GM21619 (cell line): ENCODE data around the gene TMEM141.
"Not testable (repeated sequence)": the region's sequence is repeated elsewhere in the genome, so short reads cannot be mapped to it uniquely, and the experiment has no call there.

Experiments used
- ATAC-seq: cut with Tn5 transposase; IDR thresholded peaks from one replicate; pipeline ENCODE4 v1.9.1; 2021; ENCODE audit not compliant: unreplicated experiment

TMEM141 gene

DNA sequence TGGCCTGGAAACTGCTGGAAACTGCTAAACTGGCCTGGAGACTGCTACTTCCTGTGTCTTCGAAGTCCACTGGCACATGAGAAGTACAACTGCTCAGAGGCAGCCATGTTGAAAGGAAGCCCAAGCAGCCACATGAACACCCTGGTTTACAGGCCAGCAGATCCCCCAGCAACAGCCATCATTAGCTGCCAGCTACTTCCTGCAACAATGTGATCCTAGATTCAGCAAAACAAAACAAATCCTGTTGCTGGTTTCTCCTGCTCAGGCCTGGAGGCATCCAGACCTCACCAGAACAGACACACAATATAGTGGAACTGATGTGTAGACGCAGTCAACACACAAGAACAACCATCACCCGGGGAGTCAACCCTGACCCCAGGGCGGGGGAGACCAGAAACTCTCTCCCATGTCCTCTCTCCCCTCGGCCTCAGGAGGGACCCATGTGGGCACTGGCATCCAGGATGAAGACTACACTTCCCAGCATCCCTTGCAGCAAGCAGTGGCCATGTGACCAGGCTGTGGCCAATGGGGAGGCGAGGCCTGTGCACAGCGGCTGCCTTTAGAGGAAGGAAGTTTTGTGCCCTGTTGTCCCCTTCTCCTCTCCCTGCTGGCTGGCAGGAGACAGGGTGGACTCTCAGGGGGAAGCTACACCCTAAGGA, 17.6 kb upstream of the TMEM141 start:
- ATAC-seq, result no peak

DNA sequence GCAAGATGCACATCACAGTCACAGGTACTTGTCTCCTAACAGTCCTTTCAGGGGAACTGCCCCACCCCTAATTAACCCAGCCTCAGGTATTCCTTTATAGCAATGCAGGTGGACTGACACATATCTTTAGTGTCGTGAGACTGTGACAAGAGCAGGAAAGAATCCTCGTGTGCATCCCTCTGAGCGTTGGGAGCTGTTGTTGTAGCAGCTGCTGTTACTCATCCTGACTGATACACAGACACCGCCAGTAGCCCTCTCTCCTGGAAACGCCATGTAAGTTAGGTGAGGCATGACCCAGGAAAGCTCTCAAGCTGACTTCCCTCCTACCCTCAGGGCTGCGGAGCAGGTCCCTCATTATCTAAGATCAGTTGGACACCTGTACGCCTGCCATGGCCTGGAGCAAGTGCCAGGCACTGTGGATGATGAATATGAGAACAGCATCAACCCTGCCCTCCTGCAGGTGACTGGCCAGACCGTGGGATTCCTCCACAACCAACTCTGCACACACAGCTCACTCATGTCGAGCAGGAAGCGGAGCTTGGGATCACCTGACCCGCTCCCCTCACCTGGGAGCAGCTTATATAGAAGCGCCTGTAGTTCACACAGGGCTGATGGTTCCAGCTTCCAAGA, 16.6 kb upstream of the TMEM141 start:
- no peak for ATAC-seq

DNA sequence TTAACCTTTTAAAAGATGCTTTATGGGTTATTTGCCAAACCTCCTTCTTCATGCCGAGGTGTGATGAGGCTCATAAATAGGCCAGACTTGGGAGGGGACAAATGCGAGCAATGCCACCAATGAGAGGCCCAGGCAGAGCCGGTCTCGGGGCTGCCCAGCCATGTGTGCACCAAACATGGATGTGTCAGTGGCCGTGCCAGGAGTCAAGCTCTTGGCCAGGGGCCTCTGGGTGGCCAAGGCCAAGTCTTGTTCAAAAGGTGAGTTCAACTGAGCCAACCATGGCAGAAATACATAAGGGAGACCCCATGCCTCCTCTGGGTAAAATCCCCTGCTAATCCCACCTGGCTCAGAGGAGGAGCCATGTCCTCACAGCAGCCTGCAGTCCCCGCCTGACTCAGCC, 16.0 kb upstream of the TMEM141 start:
- no peak for ATAC-seq

DNA sequence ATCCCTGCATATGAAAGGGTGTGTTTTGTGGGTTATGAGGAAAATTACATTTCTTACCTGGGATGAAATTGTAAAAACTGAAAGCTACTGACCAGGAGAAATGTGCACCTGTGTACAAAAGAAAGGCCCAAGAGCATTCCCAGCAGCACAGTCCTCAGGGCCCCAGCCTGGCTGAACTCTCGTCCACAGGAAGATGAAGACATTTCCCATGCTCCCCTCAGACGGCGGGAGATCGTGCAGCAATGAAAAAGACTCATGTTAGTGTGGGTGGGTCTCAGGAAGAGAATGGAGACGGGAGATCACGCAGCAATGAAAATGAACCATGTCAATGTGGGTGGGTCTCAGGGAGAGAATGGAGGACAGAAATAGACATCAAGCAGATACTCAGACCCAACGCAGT, 14.2 kb upstream of the TMEM141 start:
- ATAC-seq, result no peak

DNA sequence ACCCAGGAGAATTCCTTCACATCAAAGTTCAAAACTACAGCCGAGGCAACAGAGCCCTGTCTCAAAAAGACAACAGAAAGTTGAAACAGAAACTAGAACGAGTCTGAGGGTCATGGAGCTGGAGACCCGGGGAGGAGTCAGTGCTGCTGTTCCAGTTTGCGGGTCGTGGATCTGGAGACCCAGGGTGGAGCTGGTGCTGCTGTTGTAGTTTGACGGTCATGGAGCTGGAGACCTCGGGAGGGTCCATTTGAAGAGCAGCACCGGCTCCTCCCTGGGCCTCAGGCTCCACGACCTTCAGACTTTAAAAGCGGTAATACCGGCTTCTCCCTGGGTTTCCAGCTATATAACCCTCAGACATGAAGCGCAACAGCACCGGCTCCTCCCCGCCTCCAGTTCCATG, 13.8 kb upstream of the TMEM141 start:
- ATAC-seq, result no peak

DNA sequence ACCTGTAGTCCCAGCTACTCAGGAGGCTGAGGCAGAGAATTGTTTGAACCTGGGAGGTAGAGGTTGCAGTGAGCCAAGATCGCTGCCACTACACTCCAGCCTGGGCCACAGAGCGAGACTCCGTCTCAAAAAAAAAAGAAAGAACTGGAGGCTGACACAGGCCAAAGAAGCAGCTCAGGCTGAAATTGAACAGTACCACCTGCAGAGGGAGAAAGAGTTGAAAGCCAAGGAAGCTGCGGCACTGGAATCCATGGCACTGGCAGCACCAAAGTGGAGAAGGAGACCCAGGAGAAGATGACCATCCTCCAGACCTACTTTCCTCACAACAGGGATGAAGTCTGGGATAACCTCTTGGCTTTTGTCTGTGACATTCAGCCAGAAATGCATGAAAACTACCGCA, 11.3 kb upstream of the TMEM141 start:
- ATAC-seq, result no peak

DNA sequence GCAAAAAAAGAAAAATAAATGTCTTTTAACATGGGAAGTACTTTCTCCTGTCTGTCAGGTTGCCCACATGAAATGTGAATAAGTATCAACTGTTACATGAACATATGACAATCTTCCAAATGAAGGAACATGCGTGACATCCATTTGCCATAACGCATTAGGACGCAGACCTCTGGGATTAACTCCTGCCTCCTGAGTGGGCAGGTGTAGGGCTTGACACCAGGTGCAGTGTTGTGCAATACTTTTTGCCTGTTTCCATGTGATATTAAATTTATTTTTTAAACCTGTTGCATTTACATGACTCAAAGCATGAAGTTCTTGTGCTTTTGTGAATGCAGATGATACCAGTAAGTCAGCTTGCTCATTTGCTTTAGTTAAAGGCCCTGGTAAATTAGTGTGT, 8.7 kb upstream of the TMEM141 start:
- ATAC-seq, result no peak

DNA sequence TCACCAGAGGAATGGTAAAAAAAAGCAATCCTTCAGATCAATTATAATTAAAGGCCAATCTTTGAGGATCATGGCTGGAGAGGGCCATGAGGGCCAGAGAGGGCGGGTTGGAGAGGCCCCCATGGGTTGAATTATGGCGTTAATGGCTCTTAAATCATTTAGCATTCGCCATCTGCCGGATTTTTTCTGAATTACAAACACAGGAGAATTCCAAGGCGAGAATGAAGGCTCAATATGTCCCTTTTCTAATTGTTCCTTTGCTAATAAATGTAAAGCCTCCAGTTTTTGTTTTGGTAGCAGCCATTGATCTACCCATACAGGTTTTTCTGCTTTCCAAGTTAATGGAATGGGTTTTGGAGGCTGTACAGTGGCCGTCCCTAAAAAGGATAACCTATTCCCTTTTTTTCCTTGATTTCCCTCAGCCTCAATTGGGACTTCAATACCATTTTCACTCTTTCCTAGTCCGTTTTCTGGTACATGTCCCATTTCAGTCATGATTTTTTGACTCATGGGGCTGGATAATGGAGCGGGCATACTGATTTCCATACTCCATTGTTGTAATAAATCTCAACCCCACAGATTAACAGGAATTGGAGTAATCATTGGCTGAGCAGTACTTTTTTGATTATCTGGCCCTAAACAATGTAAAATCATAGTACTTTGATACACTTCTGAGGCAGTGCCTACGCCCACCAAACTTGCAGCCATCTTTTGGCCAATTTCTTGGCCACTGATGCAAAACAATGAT, 6.7 kb upstream of the TMEM141 start:
- no peak for ATAC-seq

DNA sequence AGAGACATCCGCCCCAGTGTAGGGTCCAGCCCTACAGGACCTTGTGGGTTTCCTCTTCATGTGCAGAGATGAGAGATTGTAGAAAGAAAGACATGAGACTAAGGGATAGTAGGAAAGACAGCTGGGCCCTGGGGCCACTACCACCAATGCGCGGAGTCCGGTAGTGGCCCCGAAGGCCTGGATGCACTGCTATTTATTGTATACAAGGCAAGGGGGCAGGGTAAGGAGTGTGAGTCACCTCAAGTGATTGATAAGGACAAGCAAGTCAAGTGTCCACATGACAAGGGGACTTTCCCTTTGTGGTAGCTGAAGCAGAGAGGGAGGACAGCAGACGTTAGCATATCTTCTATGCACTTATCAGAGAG, 6.2 kb upstream of the TMEM141 start:
- ATAC-seq, result no peak

DNA sequence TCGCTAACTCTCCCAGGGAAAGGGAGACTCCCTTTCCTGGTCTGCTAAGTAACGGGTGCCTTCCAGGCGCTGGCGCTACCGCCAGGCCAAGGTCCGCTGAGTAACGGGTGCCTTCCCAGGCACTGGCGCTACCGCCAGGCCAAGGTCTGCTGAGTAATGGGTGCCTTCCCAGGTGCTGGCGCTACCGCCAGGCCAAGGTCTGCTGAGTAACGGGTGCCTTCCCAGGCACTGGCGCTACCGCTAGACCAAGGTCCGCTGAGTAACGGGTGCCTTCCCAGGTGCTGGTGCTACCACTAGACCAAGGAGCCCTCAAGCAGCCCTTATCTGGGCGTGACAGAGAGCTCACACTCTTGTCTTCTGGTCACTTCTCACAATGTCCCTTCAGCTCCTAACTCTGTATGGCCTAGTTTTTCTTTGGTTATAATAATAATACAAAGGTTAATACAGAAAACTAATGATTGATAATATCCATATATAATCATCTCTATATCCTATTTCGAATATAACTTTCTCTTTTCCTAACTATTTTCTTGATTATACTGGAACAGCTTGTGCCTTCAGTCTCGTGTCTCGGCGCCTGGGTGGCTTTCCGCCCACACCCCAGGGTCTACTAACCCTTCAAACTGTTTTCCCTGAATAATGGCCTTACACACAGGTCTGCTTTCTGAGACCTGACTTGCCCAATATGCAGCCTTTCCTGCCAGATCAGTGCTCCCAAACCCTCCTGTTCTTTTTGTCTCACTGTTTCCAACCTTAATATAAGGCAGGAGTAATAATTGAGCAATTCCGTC, 5.4 kb upstream of the TMEM141 start:
- ATAC-seq, result not testable (repeated sequence)

DNA sequence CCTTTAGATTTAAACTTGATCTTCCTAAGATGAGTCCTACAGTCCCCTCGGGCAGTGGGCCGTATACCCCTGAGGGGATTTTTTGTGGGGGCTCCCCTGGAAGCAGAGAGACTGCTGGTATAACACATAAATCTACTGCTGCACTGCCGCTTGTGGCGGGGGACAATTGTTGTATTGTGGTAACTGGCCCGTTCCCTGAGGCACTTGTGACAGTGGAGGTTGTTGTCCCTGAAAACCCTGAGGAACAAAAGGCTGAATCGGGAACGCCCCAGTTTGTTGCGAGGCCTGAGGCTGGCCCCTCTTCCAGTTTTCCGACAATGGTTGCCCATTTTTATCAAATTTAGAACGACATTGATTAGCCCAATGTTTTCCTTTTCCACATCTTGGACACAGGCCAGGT, 4.7 kb upstream of the TMEM141 start:
- ATAC-seq, result no peak

DNA sequence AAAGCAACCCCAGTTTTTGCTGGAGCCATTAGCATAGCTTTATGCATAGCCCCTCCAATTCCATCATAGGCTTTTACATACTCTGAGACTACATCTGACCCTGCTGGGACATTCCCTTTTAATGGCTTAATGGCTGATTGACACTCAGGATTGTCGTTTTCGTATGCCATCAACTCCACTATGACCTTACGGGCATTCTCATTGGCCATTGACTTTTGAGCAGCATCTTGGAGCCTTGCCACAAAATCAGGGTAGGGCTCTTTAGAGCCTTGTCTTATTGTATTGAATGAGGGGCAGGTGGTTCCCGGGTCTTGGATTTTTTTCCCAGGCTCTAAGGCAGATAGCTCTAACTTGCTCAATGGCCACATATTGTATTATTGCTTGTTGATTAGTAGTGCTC, 4.2 kb upstream of the TMEM141 start:
- ATAC-seq, result not testable (repeated sequence)

DNA sequence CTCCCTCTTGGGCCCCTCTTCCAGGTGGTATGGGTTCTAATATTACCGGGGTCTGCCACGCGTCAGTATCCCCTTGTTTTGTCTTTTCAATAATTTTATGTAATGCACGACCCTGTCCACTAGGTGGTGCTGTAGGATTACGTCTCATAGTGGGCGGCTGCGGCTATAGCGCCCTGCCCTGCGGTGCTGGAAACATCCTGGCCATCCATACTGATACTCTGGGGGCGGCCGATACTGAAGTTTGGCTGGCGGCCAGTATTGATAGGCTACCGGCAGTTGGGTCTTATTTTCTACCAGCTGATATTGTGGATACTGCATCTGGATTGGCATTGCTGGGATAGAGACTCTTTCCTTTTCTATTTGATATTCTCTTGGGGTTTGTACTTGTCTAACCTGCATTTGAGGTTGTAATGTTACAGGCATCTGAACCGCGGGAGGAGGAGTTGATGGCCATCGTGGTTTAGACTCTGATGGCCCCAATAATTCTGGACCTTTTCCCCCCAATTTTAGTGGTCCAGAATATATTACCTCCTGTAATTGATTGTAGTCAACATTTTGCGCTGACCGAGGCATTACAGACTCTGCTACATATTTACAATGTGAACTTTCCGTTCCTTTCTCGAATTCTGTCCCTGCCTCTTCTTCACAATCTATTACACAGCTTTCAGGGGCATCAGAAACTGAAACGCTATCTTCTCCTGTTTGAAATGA, 3.3 kb upstream of the TMEM141 start:
- no peak for ATAC-seq

DNA sequence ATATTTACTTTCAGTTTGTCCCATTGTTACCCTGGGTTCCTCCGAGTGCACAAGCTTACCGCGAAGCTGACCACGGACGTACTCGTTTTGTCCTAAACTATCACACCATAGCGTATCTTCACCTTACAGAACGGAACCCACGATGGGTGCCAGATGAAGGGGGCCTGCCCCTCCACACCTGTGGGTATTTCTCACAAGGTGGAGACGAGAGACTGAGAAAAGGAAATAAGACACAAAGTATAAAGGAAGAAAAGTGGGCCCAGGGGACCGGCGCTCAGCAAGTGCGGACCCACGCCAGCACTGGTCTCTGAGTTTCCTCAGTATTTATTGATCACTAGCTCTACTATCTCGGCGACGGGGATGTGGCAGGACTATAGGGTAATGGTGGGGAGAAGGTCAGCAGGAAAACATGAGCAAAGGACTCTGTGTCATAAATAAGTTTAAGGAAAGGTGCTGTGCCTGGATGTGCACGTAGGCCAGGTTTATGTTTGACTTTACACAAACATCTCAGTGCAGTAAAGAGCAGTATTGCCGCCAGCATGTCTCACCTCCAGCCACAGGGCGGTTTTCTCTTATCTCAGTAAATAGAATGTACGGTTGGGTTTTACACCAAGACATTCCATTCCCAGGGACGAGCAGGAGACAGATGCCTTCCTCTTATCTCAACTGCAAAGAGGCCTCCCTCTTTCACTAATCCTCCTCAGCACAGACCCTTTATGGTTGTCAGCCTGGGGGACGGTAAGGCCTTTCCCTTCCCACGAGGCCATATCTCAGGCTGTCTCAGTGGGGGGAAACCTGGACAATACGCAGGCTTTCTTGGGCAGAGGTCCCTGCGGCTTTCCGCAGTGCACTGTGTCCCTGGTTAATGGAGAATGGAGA, 2.3 kb upstream of the TMEM141 start:
- ATAC-seq, result not testable (repeated sequence)

DNA sequence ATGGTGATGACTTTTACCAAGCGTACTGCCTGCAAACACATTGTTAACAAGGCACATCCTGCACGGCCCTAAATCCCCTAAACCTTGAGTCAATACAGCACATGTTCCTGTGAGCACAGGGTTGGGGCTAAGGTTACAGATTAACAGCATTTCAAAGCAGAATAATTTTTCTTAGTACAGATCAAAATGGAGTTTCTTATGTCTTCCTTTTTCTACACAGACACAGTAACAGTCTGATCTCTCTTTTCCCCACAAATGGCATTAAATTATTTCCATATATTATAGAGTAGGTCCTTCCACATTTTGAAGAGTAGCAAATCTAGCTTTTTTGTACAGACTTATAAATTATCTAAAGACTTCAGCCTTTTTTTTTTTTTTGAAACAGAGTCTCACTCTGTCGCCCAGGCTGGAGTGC, 1.6 kb upstream of the TMEM141 start:
- ATAC-seq, result no peak

DNA sequence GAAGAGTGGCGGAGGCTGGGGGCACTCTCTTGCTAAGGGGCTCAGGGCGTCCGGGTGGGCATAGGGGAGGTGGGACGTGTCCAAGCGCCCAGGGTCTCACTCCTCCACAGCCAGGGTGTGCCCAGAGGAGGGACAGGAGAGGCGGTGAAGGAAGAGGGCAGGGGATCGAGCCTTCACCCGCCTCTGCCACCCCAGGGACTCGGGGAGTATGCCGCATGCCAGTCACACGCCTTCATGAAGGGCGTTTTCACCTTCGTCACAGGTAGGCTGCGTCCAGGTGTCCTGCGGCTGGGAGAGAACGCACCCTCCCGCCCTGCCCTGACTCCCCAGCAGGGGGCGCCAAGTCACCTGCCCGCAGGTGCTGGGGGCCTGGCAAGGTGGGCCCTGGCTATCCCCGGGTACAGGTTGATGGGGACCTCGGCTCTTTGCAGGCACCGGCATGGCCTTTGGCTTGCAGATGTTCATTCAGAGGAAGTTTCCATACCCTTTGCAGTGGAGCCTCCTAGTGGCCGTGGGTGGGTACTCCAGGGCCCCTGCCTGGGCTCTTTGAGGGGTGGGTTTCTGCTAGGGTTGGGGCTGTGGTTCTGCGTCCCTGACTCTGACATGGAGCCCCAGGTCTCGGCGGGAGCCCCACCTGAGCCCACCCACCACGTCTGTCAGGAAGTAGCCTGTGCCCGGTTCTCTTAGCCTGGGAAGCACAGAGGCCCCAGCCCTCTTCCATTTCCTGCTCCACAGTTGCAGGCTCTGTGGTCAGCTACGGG, 552 bp downstream of the TMEM141 start:
- no peak for ATAC-seq

DNA sequence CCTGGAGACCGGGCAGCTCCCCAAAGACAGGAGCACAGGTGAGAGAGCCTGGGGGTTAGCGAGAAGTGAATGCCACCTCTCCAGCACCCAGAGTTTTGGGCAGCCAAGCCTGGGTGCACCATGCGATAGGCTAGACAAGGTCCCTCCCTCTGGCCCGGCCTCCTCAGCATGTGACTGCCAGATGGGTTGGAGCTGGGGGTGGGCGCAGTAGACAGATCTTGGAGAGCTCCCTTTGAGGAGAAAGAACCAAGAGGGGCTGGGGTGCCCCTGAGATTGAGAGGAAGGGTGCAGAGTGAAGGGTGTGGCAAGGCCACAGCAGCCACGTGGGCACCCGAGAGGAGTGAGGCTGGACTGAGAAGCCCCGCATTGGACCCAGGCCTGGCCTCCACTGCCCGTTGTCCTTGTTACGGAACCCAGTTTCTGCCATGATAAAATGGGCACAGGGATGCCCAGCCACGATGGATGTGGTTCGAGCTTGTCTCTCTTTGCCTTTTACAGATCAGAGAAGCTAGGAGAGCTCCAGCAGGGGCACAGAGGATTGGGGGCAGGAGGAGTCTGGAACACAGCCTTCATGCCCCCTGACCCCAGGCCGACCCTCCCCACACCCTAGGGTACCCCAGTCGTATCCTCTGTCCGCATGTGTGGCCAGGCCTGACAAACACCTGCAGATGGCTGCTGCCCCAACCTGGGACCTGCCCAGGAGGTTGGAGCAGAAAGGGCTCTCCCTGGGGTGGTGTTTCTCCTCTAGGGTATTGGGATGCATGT, 1.4 kb downstream of the TMEM141 start:
- ATAC-seq, result no peak

DNA sequence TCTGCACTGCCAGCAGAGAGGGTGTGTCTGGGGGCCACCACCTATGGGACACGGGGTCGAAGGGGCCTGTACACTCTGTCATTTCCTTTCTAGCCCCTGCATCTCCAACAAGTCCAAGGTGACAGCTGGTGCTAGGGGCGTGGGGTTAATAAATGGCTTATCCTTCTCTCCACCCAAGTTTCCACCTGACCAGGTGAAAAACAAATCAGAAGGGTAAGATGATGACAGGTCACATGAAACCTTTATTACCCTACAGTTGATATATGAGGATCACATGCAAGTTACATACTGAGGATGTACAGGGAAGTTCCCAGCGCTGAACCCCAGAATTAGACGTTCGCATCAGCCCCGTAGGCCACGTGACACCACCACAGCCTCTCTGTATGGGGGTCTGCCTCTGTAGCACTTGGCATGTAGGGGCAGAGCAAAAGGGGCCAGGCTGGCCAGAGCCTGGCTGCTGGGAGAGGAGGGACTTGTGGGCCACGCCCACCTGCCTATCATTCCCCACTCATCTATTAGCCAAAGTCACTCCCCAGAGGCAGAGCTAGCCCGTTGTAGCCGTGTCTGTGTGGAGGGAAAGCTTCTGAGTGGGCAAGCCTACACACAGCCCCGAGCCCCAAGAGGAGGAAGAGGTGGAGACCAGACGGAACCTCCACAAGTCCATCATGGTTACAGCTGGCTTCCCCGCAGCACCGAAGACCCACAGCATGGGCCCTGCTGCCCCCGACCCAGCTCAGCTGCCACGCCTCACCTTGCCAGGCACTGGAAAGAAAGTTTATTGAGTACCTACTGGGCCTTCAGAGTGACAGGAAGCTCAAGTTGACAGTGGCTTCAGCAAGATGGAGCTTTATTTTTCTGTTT, 2.2 kb downstream of the TMEM141 start:
- no peak for ATAC-seq
